Testis (tissue), 2 donors: ENCODE measurements around the gene WNT2B.

Experiments used
- CTCF ChIP-seq, 3 experiments: fragments of 450-650 bp in 2 of 3; fragments of 200-600 bp in 1 of 3; sonication (generic) in 1 of 3; IDR thresholded peaks; one replicate each; pipeline ENCODE4 v1.5.1; 2016 to 2019; ENCODE audit warnings: antibody characterized with exemption in 3 of 3, mild to moderate bottlenecking in 2 of 3, moderate library complexity in 1 of 3
- POLR2A ChIP-seq: fragments of 450-650 bp; IDR thresholded peaks from one replicate; pipeline ENCODE4 v1.6.1; 2017; ENCODE audit warnings: antibody characterized with exemption, mild to moderate bottlenecking, moderate library complexity

GRCh38 chr1:112530832-112531231 lies 22.1 kb downstream of the WNT2B start:
- TF ChIP-seq POLR2A (no peak), CTCF (IDR thresholded peaks at IDR 0.05) (no peak)
